ENCODE data around the gene MVK. TPM values are rescaled to one million over a fixed set of nuclear protein-coding genes. Genes with fewer than 3 reads are reported as not detected.
A peak's percentile ranks its signal among the peaks of the same experiment; 100 is the strongest.

The MVK gene
- total RNA-seq, 1 donor from 2014 or later = 12.4 TPM

DNA sequence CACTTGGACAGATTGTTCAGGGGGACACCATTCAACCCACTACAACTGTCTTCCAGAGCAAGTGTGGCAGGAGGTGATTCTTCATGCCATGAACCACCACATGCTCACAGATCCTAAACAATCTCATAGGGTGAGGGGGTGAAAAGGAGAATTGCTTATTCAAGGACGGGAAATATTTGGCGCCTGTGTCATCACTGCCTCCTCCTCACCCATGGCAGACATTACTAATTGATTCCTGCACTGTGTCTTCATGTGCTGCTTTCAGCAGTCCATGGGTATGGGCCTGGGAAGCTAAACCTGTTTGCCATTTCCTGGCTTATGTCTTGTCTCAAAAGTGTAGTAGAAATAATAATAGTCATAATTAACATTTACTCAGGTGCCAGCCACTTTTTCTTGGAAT, 31.6 kb upstream of the MVK start:
- H3K4me3 ChIP-seq (ENCODE audit: insufficient read depth, low read depth, low read length) = no peak overlapping the region
- TF ChIP-seq EZH2 (IDR thresholded peaks at IDR 0.05; ENCODE audit: insufficient read depth, low read length) = no peak
- TF ChIP-seq, protein P1, sequence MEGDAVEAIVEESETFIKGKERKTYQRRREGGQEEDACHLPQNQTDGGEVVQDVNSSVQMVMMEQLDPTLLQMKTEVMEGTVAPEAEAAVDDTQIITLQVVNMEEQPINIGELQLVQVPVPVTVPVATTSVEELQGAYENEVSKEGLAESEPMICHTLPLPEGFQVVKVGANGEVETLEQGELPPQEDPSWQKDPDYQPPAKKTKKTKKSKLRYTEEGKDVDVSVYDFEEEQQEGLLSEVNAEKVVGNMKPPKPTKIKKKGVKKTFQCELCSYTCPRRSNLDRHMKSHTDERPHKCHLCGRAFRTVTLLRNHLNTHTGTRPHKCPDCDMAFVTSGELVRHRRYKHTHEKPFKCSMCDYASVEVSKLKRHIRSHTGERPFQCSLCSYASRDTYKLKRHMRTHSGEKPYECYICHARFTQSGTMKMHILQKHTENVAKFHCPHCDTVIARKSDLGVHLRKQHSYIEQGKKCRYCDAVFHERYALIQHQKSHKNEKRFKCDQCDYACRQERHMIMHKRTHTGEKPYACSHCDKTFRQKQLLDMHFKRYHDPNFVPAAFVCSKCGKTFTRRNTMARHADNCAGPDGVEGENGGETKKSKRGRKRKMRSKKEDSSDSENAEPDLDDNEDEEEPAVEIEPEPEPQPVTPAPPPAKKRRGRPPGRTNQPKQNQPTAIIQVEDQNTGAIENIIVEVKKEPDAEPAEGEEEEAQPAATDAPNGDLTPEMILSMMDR (IDR thresholded peaks at IDR 0.05; ENCODE audit: insufficient read depth, low read depth, low read length) = no peak
- H3K4me2 ChIP-seq (ENCODE audit: low read length) = peak overlapping the region; percentile 47
- H3K27ac ChIP-seq (ENCODE audit: low read depth, low read length) = no peak overlapping the region
- H3K9ac ChIP-seq (ENCODE audit: low read length) = no peak overlapping the region
- Mint-ChIP-seq H3K27ac (ENCODE audit: unreplicated experiment) (peak overlapping the region; percentile 34), H3K4me1 (ENCODE audit: low read depth, unreplicated experiment) (peaks cover 18% of the 10 kb centered on the region), H3K4me3 (ENCODE audit: unreplicated experiment) (no peak overlapping the region), H3K9me3 (ENCODE audit: unreplicated experiment) (no peaks in the 10 kb centered on the region), H3K36me3 (ENCODE audit: low read depth, unreplicated experiment) (peaks cover 4% of the 10 kb centered on the region), H3K27me3 (ENCODE audit: low read depth, unreplicated experiment) (peaks cover 16% of the 10 kb centered on the region)
- no peaks in the 10 kb centered on the region for H4K20me1 ChIP-seq (ENCODE audit: insufficient read depth, low read length)
- FAIRE-seq (no peak), DNase-seq (ENCODE audit: low read depth) (peak; percentile 70)
- peaks cover 37% of the 10 kb centered on the region for H3K4me1 ChIP-seq (ENCODE audit: insufficient read depth, low read length)
- H2AFZ ChIP-seq (ENCODE audit: low read depth, low read length) = no peak overlapping the region
- no peaks in the 10 kb centered on the region for H3K9me3 ChIP-seq (ENCODE audit: insufficient read depth, low read depth, low read length)
- H3K79me2 ChIP-seq (ENCODE audit: insufficient read depth, low read length) = no peaks in the 10 kb centered on the region
- H3K36me3 ChIP-seq (ENCODE audit: insufficient read depth, low read length) = no peaks in the 10 kb centered on the region
- no peaks in the 10 kb centered on the region for H3K27me3 ChIP-seq (ENCODE audit: insufficient read depth, low read length)

DNA sequence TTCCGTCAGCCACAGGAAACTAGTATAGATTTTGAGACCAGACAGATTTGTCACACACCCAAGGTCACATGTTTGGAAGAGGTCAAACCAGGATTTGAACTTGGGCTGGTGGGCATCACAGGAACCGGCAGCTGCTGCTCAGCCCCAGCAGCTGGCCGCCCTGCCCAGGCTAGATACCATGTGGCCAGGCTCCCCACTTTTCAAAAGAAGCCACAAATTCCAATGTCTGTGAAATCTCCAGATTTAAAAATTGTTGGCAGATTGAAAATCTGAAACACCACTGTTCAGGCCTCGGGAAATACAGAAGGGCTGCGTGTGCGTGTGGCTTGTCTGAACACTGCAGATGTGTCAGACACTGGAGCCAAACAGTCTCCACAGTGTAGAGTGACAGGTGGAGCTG, 30.7 kb upstream of the MVK start:
- no peaks in the 10 kb centered on the region for H3K79me2 ChIP-seq (ENCODE audit: insufficient read depth, low read length)
- H3K9me3 ChIP-seq (ENCODE audit: insufficient read depth, low read depth, low read length) = no peaks in the 10 kb centered on the region
- H3K36me3 ChIP-seq (ENCODE audit: insufficient read depth, low read length) = no peaks in the 10 kb centered on the region
- H2AFZ ChIP-seq (ENCODE audit: low read depth, low read length) = no peak overlapping the region
- H3K4me1 ChIP-seq (ENCODE audit: insufficient read depth, low read length) = peaks cover 37% of the 10 kb centered on the region
- Mint-ChIP-seq H3K36me3 (ENCODE audit: low read depth, unreplicated experiment) (peaks cover 4% of the 10 kb centered on the region), H3K4me1 (ENCODE audit: low read depth, unreplicated experiment) (peaks cover 18% of the 10 kb centered on the region), H3K4me3 (ENCODE audit: unreplicated experiment) (no peak overlapping the region), H3K27ac (ENCODE audit: unreplicated experiment) (no peak overlapping the region), H3K27me3 (ENCODE audit: low read depth, unreplicated experiment) (peaks cover 24% of the 10 kb centered on the region), H3K9me3 (ENCODE audit: unreplicated experiment) (no peaks in the 10 kb centered on the region)
- DNase-seq (ENCODE audit: low read depth) (no peak), FAIRE-seq (no peak)
- no peak overlapping the region for H3K9ac ChIP-seq (ENCODE audit: low read length)
- H3K27ac ChIP-seq (ENCODE audit: low read depth, low read length) = no peak overlapping the region
- H3K4me2 ChIP-seq (ENCODE audit: low read length) = no peak overlapping the region
- H4K20me1 ChIP-seq (ENCODE audit: insufficient read depth, low read length) = no peaks in the 10 kb centered on the region
- no peak overlapping the region for H3K4me3 ChIP-seq (ENCODE audit: insufficient read depth, low read depth, low read length)
- TF ChIP-seq, protein P1 (IDR thresholded peaks at IDR 0.05; ENCODE audit: insufficient read depth, low read depth, low read length) = no peak
- TF ChIP-seq EZH2 (IDR thresholded peaks at IDR 0.05; ENCODE audit: insufficient read depth, low read length) = no peak
- H3K27me3 ChIP-seq (ENCODE audit: insufficient read depth, low read length) = no peaks in the 10 kb centered on the region

DNA sequence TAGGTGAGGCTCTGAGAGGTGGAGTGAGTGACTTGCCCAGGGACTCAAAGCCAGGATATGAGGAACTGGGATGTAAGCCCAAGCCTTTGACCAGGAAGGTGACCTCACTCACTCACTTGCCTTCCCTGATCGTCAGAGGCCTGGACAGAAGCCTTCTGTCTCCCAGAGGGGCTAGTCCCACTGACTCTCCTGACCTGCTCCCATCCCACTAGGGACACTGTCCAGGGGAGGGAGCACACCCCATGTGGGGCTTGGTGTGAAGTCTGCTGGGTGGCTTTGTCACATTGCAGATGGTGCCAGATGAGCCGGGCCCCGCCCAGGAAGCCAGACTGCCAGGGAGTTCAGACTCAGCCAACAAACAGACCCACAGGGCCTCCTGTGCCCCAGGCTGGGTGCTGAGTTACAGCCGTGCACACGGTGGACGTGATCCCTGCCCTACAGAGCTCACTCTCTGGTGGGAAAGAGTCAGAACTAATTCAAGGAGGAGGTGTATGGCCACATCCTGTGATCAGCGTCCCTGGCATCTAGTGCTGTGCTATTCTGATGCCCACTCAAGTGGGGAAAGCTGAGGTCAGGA, 28.6 kb upstream of the MVK start:
- no peak for TF ChIP-seq EZH2 (IDR thresholded peaks at IDR 0.05; ENCODE audit: insufficient read depth, low read length)
- TF ChIP-seq, protein P1 (IDR thresholded peaks at IDR 0.05; ENCODE audit: insufficient read depth, low read depth, low read length) = no peak
- no peaks in the 10 kb centered on the region for H3K9me3 Mint-ChIP-seq (ENCODE audit: unreplicated experiment)
- peak; percentile 12 for DNase-seq (ENCODE audit: low read depth)
- H3K36me3 Mint-ChIP-seq (ENCODE audit: low read depth, unreplicated experiment) = peaks cover 4% of the 10 kb centered on the region
- Histone ChIP-seq H3K79me2 (ENCODE audit: insufficient read depth, low read length) (no peaks in the 10 kb centered on the region), H3K4me2 (ENCODE audit: low read length) (peak overlapping the region; percentile 19), H2AFZ (ENCODE audit: low read depth, low read length) (peak overlapping the region; percentile 42), H3K4me1 (ENCODE audit: insufficient read depth, low read length) (peaks cover 19% of the 10 kb centered on the region), H3K27me3 (ENCODE audit: insufficient read depth, low read length) (peaks cover 2% of the 10 kb centered on the region), H3K36me3 (ENCODE audit: insufficient read depth, low read length) (no peaks in the 10 kb centered on the region), H3K9ac (ENCODE audit: low read length) (no peak overlapping the region), H4K20me1 (ENCODE audit: insufficient read depth, low read length) (no peaks in the 10 kb centered on the region), H3K27ac (ENCODE audit: low read depth, low read length) (no peak overlapping the region), H3K4me3 (ENCODE audit: insufficient read depth, low read depth, low read length) (no peak overlapping the region), H3K9me3 (ENCODE audit: insufficient read depth, low read depth, low read length) (no peaks in the 10 kb centered on the region)
- H3K4me1 Mint-ChIP-seq (ENCODE audit: low read depth, unreplicated experiment) = peaks cover 13% of the 10 kb centered on the region
- H3K27me3 Mint-ChIP-seq (ENCODE audit: low read depth, unreplicated experiment) = peaks cover 32% of the 10 kb centered on the region
- no peak overlapping the region for H3K27ac Mint-ChIP-seq (ENCODE audit: unreplicated experiment)
- no peak overlapping the region for H3K4me3 Mint-ChIP-seq (ENCODE audit: unreplicated experiment)
- no peak for FAIRE-seq

All from astrocyte (in vitro differentiated cells and primary cell).